GM23338 (cell line): ENCODE results near the gene NUP43. TPM values are rescaled to one million over a fixed set of nuclear protein-coding genes. Genes with fewer than 3 reads are reported as not detected.
A peak's percentile ranks its signal among the peaks of the same experiment; 100 is the strongest.

Source experiments
- ATAC-seq: fragments of 200-7000 bp; cut with Tn5 transposase; 3 replicates; pipeline ENCODE4 v1.9.1; 2020
- DNase-seq: peaks from one replicate; pipeline ENCODE4 v3.0.0-alpha.2; 2015; ENCODE audit warnings: low spot score
- H2AFZ ChIP-seq: fragments of 200-600 bp; sonication (generic); 2 replicates; pipeline ENCODE4 v1.8.0; 2016; ENCODE audit warnings: antibody characterized with exemption, mild to moderate bottlenecking, moderate library complexity
- H3F3A ChIP-seq: fragments of 200-600 bp; sonication (generic); replicated peaks from 2 replicates; pipeline ENCODE4 v1.8.0; 2017; ENCODE audit warnings: antibody characterized with exemption, mixed run types, low read depth
- H3K27ac ChIP-seq: fragments of 200-600 bp; sonication (generic); 2 replicates; pipeline ENCODE4 v1.6.1; 2016; ENCODE audit warnings: low read depth
- H3K27me3 ChIP-seq: fragments of 200-600 bp; sonication (generic); 2 replicates; pipeline ENCODE4 v1.8.0; 2016; ENCODE audit warnings: mild to moderate bottlenecking, mixed run types, moderate library complexity; ENCODE audit not compliant: insufficient read depth
- H3K36me3 ChIP-seq: fragments of 200-600 bp; sonication (generic); 2 replicates; pipeline ENCODE4 v1.8.0; 2016; ENCODE audit warnings: mild to moderate bottlenecking; ENCODE audit not compliant: insufficient read depth
- H3K4me1 ChIP-seq: fragments of 200-600 bp; sonication (generic); 2 replicates; pipeline ENCODE4 v1.8.0; 2016; ENCODE audit warnings: mild to moderate bottlenecking, moderate library complexity; ENCODE audit not compliant: insufficient read depth
- H3K4me2 ChIP-seq: fragments of 200-600 bp; sonication (generic); 2 replicates; pipeline ENCODE4 v1.7.1; 2017; ENCODE audit warnings: mixed run types
- H3K4me3 ChIP-seq: fragments of 200-600 bp; sonication (generic); 2 replicates; pipeline ENCODE4 v1.6.1; 2016; ENCODE audit warnings: mixed run types
- H3K79me2 ChIP-seq: fragments of 200-600 bp; sonication (generic); replicated peaks from 2 replicates; pipeline ENCODE4 v1.8.0; 2017; ENCODE audit warnings: mild to moderate bottlenecking; ENCODE audit not compliant: insufficient read depth
- H3K9me2 ChIP-seq: fragments of 200-600 bp; sonication (generic); 2 replicates; pipeline ENCODE4 v1.8.0; 2017; ENCODE audit not compliant: insufficient read depth
- H4K20me1 ChIP-seq: fragments of 200-600 bp; sonication (generic); replicated peaks from 2 replicates; pipeline ENCODE4 v1.8.0; 2017; ENCODE audit warnings: mild to moderate bottlenecking; ENCODE audit not compliant: insufficient read depth
- H3K27ac Mint-ChIP-seq: 2 replicates; pipeline ENCODE4 v1.8.0; 2020; ENCODE audit warnings: inconsistent platforms, mild to moderate bottlenecking, moderate library complexity, mixed read lengths
- H3K27me3 Mint-ChIP-seq: 3 replicates; pipeline ENCODE4 v1.8.0; 2022; ENCODE audit warnings: low read depth, mild to moderate bottlenecking, moderate library complexity, mixed read lengths, inconsistent platforms; ENCODE audit not compliant: insufficient read depth, poor library complexity
- H3K36me3 Mint-ChIP-seq: 3 replicates; pipeline ENCODE4 v1.8.0; 2021; ENCODE audit warnings: low read depth, mild to moderate bottlenecking, inconsistent platforms, moderate library complexity, mixed read lengths
- H3K4me1 Mint-ChIP-seq: 3 replicates; pipeline ENCODE4 v1.8.0; 2020; ENCODE audit warnings: mild to moderate bottlenecking, inconsistent platforms, mixed read lengths
- H3K4me3 Mint-ChIP-seq: 3 replicates; pipeline ENCODE4 v1.8.0; 2021; ENCODE audit warnings: moderate library complexity, mild to moderate bottlenecking, inconsistent platforms, mixed read lengths
- H3K9me3 Mint-ChIP-seq: 3 replicates; pipeline ENCODE4 v1.8.0; 2020; ENCODE audit warnings: moderate library complexity, mild to moderate bottlenecking, inconsistent platforms, mixed read lengths
- CREB1 ChIP-seq: fragments of 250-450 bp; sonication (Bioruptor Pico); IDR thresholded peaks from 2 replicates; pipeline ENCODE4 v1.5.0; 2020; ENCODE audit warnings: low read depth, mild to moderate bottlenecking, moderate library complexity
- POLR2AphosphoS5 ChIP-seq: IDR thresholded peaks from 2 replicates; pipeline ENCODE4 v1.6.1; 2016; ENCODE audit warnings: antibody characterized with exemption, low read depth
- ZNF114 ChIP-seq: fragments of 250-450 bp; sonication (Bioruptor Pico); IDR thresholded peaks from 2 replicates; pipeline ENCODE4 v1.5.0; 2020; ENCODE audit warnings: mild to moderate bottlenecking, moderate library complexity
- long read RNA-seq: library from polyadenylated mRNA; unstranded; transcript quantifications from one replicate; pipeline ENCODE4 v2.0.0, GENCODE V29; 2020; ENCODE audit not compliant: unreplicated experiment
- polyA plus RNA-seq: library from polyadenylated mRNA; unstranded; fragments of >200 nt; fragmentation: Nextera tagmentation; extraction: Ambion mirVana; gene quantifications from 2 replicates; pipeline ENCODE4 v1.2.1, GENCODE V29; 2016
- total RNA-seq: library from RNA; depleted of rRNA; stranded (reverse); fragments of >200 nt; shearing (Covaris generic); gene quantifications from 2 replicates; pipeline ENCODE4 v1.2.3, GENCODE V29; 2014; rRNA removed
- TF ChIP-seq, protein P1 (sequence below): IDR thresholded peaks from 2 replicates; pipeline ENCODE4 v1.6.1; 2016; ENCODE audit warnings: antibody characterized with exemption
- TF ChIP-seq, protein P2 (sequence below), 2 experiments: fragments of 200-600 bp in 1 of 2; sonication (generic) in 1 of 2; conservative IDR thresholded peaks; 2 replicates each; pipeline versions ENCODE4 v1.5.1 to v1.6.1; 2016 to 2017; ENCODE audit warnings: antibody characterized with exemption in 2 of 2, low read depth in 2 of 2, mild to moderate bottlenecking in 2 of 2, moderate library complexity in 1 of 2

The NUP43 gene, protein sequence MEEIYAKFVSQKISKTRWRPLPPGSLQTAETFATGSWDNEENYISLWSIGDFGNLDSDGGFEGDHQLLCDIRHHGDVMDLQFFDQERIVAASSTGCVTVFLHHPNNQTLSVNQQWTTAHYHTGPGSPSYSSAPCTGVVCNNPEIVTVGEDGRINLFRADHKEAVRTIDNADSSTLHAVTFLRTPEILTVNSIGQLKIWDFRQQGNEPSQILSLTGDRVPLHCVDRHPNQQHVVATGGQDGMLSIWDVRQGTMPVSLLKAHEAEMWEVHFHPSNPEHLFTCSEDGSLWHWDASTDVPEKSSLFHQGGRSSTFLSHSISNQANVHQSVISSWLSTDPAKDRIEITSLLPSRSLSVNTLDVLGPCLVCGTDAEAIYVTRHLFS
- 71.8 and 87.2 TPM in 2 replicates for total RNA-seq
- polyA plus RNA-seq, result 20.8 and 23.4 TPM in 2 replicates
- long read RNA-seq, partial matches to known transcripts, result 1 of 11 reads
- long read RNA-seq, other reads (novel, unspliced or antisense), result 6 of 11 reads

DNA sequence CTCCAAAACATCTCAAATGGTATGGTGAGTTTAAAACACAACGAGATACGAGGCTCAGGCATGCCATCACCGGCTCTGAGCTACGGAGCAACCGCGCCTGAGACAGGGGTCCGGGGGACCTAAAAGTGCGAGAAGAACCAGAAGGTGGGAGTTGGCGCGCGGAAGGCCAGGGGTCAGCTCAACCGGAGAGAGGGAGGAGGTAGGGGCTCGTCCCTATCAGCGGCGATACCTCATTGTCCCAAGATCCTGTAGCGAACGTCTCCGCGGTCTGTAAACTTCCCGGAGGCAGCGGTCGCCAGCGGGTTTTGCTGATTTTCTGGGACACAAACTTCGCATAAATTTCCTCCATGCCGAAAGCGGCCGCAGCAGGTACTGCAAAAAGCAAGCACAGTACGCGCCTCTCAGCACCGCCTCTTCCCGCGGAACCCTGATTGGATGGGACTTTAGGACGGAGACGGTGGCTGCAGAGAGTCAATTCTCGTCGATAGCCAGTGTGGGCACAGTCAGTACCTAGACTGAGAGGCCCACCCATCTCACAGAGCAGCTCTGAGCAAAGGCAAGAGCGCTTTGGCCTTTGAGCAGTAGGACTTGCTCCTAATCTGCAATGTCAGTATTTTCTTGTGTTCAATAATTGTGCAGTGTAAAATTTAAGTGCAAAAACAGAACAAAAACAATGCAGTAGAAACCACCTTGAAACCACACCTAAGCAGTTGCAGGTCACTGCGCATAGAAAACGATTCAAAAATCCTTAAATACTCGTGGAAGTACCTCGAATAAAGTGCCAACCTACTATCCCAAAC lies at the start of gene NUP43:
NUP43 (minus strand) TSS at position 383 of the 800 bp plus-strand sequence; CDS start at position 349, 34 bp downstream.
- Histone ChIP-seq H3K36me3 (peaks cover 13% of the 10 kb centered on the region), H3K27me3 (no peaks in the 10 kb centered on the region), H3K9me2 (no peaks in the 10 kb centered on the region; the same call in 1 of the 2 replicates), H2AFZ (peak within 1 kb of the TSS; percentile 76), H4K20me1 (peaks cover 8% of the 10 kb centered on the region; the same call in 1 of the 2 replicates), H3K79me2 (peaks cover 38% of the 10 kb centered on the region), H3K4me3 (peak within 1 kb of the TSS; percentile 83), H3K27ac (peak within 1 kb of the TSS; percentile 81), H3K4me2 (peak within 1 kb of the TSS; percentile 86), H3F3A (0 out of 2 replicates have a peak, but pooled peaks cover 4% of the 10 kb centered on the region), H3K4me1 (peaks cover 20% of the 10 kb centered on the region; the same call in 1 of the 2 replicates)
- Mint-ChIP-seq H3K27ac (peak within 1 kb of the TSS; percentile 96), H3K4me3 (peak within 1 kb of the TSS; percentile 99), H3K27me3 (peaks cover 14% of the 10 kb centered on the region), H3K36me3 (peaks cover 24% of the 10 kb centered on the region), H3K4me1 (peaks cover 16% of the 10 kb centered on the region), H3K9me3 (no peaks in the 10 kb centered on the region; the same call in 2 of the 3 replicates)
- TF ChIP-seq, protein P1, sequence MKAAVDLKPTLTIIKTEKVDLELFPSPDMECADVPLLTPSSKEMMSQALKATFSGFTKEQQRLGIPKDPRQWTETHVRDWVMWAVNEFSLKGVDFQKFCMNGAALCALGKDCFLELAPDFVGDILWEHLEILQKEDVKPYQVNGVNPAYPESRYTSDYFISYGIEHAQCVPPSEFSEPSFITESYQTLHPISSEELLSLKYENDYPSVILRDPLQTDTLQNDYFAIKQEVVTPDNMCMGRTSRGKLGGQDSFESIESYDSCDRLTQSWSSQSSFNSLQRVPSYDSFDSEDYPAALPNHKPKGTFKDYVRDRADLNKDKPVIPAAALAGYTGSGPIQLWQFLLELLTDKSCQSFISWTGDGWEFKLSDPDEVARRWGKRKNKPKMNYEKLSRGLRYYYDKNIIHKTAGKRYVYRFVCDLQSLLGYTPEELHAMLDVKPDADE, result peak; percentile 29; the same call in 1 of the 2 replicates
- TF ChIP-seq, protein P2, sequence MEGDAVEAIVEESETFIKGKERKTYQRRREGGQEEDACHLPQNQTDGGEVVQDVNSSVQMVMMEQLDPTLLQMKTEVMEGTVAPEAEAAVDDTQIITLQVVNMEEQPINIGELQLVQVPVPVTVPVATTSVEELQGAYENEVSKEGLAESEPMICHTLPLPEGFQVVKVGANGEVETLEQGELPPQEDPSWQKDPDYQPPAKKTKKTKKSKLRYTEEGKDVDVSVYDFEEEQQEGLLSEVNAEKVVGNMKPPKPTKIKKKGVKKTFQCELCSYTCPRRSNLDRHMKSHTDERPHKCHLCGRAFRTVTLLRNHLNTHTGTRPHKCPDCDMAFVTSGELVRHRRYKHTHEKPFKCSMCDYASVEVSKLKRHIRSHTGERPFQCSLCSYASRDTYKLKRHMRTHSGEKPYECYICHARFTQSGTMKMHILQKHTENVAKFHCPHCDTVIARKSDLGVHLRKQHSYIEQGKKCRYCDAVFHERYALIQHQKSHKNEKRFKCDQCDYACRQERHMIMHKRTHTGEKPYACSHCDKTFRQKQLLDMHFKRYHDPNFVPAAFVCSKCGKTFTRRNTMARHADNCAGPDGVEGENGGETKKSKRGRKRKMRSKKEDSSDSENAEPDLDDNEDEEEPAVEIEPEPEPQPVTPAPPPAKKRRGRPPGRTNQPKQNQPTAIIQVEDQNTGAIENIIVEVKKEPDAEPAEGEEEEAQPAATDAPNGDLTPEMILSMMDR (conservative IDR thresholded peaks at IDR 0.05; ENCODE audit: low read depth in 2 of 2), result peak; percentile 10 to 36; a peak in 3 of 4 replicates
- TF ChIP-seq ZNF114 (CRISPR knock-in tag) (no peak), CREB1 (CRISPR knock-in tag) (peak; percentile 60), POLR2AphosphoS5 (peak; percentile 83)
- DNase-seq (peak; percentile 98), ATAC-seq (peak; percentile 65)

DNA sequence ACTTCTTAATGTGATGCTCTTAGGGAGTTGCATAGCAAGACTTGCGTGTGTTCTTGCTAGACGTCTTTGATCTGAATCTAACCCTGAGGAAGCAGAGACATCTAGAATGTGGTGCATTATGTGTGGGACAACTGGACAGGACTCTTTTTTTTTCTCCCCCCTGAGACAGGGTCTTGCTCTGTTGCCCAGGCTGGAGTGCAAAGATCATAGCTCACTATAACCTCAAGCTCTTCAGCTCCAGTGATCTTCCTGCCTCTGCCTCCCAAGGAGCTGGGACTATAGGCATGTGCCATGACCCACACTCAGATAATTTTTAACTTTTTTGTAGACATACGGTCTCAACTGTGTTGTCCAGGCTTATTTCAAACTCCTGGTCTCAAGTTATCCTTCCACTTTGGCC lies 37.2 kb upstream of the NUP43 start:
- Histone ChIP-seq H3K27ac (no peak overlapping the region), H3K4me2 (no peak overlapping the region), H2AFZ (no peak overlapping the region), H3K79me2 (0 out of 2 replicates have a peak, but pooled peaks cover 3% of the 10 kb centered on the region), H4K20me1 (peaks cover 7% of the 10 kb centered on the region; the same call in 1 of the 2 replicates), H3K36me3 (peaks cover 12% of the 10 kb centered on the region; the same call in 1 of the 2 replicates), H3K27me3 (no peaks in the 10 kb centered on the region), H3K4me3 (no peak overlapping the region), H3F3A (no peaks in the 10 kb centered on the region), H3K4me1 (no peaks in the 10 kb centered on the region), H3K9me2 (no peaks in the 10 kb centered on the region)
- no peak for DNase-seq
- Mint-ChIP-seq H3K4me3 (no peak overlapping the region), H3K36me3 (peaks cover 37% of the 10 kb centered on the region), H3K9me3 (peaks cover 12% of the 10 kb centered on the region), H3K27me3 (peaks cover 1% of the 10 kb centered on the region), H3K4me1 (no peaks in the 10 kb centered on the region), H3K27ac (no peak overlapping the region)
- ATAC-seq, result no peak
- TF ChIP-seq, protein P2 (conservative IDR thresholded peaks at IDR 0.05; ENCODE audit: low read depth in 2 of 2), result no peak
